GM19468 (cell line): Measurements from ENCODE around the gene IDH3G.

Experiments
- ATAC-seq: cut with Tn5 transposase; IDR thresholded peaks from one replicate; pipeline ENCODE4 v1.9.1; 2021; ENCODE audit warnings: mild to moderate bottlenecking, moderate library complexity, moderate number of reproducible peaks; ENCODE audit not compliant: unreplicated experiment; ENCODE audit errors: extremely low read depth

The IDH3G gene

GRCh38 chrX:153774576-153775292, 19.4 kb downstream of the IDH3G start:
- no peak for ATAC-seq

DNA sequence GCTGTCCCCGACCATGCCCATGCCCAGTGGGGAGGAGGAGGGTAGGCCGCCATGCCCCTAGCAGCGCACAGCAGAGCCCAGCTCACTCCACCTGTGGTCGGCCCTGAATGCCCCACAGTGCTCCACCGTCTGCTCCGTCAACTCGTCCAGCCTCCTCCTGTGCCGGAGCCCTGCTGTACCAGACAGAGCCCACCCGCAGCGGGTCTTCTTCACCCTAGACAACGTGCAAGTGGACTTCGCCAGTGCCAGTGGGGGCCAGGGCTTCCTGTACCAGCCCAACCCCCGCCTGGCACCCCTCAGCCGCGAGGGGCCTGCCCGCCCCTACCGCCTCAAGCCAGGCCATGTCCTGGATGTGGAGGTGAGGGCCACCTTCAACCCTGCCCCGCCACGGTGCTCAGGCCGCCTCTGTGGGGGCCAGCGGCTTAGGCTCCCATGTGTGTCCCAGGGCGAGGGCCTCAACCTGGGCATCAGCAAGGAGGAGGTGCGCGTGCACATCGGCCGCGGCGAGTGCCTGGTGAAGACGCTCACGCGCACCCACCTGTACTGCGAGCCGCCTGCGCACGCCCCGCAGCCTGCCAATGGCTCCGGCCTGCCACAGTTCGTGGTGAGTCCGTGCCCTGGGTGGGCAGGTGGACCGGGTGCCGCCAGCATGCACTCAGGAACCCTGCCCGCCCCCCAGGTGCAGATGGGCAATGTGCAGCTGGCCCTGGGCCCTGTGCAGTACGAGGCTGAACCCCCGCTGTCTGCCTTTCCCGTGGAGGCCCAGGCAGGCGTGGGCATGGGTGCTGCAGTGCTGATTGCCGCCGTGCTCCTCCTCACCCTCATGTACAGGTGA, 20.2 kb downstream of the IDH3G start:
- ATAC-seq: no peak

DNA sequence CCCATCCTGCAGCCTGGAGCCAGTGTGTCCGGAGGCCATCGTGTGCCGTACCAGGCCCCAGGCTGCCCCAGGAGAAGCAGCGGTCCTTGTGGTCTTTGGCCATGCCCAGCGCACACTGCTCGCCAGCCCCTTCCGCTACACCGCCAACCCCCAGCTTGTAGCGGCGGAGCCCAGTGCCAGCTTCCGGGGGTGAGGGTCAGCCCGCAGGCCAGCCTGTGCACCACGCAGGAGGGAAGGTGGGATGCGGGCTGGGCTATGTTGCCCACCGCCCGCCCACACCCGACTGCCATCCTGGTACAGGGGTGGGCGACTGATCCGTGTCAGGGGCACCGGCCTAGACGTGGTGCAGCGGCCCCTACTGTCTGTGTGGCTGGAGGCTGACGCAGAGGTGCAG, 21.0 kb downstream of the IDH3G start:
- ATAC-seq: no peak

DNA sequence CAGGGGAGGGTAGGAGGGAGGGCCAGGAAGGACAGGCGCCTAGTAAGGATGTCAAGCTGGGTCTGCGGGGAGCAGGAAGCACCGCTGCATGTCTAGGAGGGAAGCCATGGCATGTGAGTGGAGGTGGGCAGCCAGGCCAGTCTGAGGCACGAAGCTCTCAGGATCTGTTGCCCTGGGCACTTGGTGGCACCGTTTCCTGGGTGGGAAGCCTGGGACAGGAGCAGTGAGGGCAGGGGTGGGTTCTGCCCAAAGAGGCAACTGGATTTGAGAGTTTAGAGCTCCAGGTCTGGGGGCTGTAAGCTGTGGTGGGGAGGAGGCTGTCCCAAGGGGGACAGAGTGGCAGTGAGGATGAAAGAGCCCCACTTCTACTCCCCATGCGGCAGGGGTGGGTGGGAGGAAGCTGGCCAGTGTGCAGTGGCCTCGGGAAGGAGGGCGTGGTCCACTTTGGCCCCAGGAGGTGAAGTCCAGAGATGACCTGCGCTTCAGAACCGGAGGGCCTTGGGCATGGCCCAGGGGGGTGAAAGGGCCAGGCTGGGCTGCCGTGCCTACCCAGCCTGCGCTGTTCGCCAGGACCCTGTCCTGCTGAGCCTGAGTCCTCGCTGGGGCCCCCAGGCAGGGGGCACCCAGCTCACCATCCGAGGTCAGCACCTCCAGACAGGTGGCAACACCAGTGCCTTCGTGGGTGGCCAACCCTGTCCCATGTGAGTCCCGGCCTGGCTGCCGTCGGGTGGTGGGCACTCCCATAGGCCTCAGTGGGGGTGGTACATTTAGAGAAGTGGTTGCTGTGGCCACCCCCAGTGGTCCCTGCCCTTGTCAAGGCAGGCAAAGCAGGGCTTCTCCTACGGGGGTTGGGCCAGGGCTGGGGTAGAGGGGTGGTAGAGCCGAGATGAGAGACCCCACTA, 21.6 kb downstream of the IDH3G start:
- no peak for ATAC-seq

DNA sequence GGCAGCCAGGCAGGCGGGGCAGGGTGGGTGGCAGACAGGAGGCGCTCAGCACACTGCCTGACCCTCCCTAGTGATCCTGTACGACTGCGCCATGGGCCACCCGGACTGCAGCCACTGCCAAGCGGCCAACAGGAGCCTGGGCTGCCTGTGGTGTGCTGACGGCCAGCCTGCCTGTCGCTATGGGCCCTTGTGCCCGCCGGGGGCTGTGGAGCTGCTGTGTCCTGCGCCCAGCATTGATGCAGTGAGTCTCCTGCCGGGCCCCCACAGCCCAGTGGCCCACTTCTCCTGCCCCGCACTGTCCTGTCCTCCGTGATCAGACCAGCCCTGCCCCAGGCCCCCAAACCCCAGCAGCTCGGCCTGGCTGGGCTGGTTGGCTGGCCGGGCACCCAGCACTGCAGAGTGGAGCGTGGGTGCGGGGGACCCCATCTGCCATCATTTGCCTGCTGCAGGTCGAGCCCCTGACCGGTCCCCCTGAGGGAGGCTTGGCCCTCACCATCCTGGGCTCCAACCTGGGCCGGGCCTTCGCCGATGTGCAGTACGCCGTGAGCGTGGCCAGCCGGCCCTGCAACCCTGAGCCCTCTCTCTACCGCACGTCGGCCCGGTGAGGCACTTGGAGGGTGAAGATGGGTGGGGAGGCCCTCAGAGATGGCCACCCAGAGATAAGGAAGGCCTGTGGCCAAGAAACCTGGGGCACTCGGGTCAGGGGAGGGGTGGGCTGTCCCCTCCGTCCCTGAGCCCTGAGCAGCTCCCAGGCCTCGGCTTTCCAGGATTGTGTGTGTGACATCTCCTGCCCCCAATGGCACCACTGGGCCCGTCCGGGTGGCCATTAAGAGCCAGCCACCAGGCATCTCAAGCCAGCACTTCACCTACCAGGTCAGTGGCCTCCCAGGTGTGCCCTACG, 22.5 kb downstream of the IDH3G start:
- ATAC-seq: no peak

DNA sequence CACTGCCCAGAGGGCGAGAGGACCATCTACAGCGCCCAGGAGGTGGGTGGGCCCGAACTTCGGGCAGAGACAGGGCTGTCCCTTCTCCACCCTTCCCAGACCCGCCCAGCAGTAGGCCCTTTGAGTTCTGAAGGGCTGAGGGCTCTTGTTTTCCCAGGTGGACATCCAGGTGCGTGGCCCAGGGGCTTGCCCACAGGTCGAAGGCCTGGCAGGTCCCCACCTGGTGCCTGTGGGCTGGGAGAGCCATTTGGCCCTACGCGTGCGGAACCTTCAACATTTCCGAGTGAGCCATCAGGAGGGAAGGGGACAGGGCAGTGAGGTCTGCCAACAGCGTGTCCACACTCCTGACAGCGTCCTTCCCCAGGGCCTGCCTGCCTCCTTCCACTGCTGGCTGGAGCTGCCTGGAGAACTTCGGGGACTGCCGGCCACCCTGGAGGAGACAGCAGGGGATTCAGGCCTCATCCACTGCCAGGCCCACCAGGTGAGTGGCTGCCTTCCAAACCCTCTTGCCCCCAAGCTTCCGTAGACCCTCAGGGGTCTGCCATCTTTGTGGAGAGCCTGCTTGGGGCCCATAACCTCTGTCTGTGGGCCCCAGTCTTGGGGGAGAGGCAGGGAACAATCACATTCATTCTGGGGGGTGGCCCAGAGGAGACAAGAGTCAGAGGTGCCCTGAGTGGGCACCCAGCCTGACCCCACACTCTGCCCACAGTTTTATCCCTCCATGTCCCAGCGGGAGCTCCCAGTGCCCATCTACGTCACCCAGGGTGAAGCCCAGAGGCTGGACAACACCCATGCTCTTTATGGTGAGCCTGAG, 23.4 kb downstream of the IDH3G start:
- ATAC-seq: no peak

DNA sequence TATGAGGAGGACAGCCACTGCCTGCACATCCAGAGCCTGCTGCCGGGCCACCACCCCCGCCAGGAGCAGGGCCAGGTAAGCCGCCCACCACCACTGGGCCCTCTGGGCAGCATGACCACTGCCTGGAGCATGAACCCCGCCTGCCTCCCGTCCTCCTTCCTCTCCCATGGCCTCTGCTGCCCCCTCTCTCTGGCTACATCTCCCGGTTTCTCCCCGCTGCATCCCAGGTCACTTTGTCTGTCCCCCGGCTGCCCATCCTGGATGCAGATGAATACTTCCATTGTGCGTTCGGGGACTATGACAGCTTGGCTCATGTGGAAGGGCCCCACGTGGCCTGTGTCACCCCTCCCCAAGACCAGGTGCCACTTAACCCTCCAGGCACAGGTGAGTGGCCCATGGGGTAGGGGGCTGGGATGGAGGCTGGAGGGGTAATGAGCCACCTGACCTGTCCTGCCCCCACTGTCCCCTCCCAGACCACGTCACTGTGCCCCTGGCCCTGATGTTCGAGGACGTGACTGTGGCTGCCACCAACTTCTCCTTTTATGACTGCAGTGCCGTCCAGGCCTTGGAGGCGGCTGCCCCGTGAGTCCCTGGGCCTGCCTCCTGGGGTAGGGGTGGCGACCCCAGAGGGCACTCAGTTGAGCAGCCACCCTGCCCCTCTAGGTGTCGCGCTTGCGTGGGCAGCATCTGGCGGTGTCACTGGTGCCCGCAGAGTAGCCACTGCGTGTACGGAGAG, 24.1 kb downstream of the IDH3G start:
- ATAC-seq: no peak

DNA sequence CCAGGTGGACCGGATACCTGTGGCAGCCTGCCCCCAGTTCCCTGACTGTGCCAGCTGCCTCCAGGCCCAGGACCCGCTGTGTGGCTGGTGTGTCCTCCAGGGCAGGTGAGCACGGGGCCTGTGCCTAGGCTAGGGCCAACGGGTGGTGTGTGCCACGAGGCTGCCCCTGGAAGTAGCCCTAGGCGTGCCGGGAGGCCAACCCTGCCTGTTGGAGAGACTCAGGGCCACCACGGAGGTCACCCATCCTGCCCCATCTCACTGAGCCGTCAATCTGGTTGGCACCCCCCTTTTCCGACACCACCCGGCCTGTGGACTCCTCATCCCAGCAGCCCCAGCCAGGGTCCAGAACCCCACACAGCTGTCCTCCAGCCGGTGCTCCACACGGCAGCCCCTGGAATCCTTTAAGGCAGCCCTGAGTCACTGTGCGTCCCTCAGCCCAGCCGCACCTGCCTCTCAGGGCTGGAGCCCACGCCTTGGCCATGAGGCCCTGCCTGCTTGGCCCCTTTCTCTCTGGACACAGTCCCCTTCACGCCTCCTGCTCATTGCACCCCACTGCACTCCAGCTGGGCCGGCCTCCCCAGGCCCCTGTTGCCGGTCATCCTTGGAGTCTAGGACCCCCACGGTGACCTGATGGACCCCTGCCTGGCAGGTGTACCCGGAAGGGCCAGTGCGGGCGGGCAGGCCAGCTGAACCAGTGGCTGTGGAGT, 24.9 kb downstream of the IDH3G start:
- ATAC-seq: no peak

- no peak for ATAC-seq
Measured at GRCh38 chrX:153768311-153769157, 25.6 kb downstream of the IDH3G start.

DNA sequence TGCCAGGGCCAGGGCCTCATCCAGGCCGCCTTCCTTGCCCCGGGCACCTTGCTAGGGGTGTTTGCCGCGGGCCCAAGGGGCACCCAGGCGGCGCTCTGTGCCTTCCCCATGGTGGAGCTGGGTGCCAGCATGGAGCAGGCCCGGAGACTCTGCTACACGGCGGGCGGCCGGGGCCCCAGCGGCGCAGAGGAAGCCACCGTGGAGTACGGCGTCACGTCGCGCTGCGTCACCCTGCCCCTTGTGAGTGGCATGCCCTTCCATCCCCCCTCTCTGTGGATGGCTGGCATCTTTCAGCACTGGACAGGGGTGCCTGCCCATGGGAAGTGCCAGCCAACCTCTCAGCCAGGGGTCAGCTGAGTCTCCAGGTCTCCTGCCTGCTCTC, 26.5 kb downstream of the IDH3G start:
- no peak for ATAC-seq

DNA sequence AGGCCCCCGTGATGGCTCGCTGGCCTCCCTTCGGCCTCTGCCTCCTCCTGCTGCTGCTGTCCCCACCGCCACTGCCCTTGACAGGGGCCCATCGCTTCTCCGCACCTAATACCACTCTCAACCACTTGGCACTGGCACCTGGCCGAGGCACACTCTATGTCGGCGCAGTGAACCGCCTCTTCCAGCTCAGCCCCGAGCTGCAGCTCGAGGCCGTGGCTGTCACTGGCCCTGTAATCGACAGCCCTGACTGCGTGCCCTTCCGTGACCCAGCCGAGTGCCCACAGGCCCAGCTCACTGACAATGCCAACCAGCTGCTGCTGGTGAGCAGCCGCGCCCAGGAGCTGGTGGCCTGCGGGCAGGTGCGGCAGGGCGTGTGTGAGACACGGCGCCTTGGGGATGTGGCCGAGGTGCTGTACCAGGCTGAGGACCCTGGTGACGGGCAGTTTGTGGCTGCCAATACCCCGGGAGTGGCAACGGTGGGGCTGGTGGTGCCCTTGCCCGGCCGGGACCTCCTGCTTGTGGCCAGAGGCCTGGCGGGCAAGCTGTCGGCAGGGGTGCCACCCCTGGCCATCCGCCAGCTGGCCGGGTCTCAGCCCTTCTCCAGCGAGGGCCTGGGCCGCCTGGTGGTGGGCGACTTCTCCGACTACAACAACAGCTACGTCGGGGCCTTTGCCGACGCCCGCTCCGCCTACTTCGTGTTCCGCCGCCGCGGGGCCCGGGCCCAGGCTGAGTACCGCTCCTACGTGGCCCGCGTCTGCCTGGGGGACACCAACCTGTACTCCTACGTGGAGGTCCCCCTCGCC, 27.1 kb downstream of the IDH3G start:
- no peak for ATAC-seq

DNA sequence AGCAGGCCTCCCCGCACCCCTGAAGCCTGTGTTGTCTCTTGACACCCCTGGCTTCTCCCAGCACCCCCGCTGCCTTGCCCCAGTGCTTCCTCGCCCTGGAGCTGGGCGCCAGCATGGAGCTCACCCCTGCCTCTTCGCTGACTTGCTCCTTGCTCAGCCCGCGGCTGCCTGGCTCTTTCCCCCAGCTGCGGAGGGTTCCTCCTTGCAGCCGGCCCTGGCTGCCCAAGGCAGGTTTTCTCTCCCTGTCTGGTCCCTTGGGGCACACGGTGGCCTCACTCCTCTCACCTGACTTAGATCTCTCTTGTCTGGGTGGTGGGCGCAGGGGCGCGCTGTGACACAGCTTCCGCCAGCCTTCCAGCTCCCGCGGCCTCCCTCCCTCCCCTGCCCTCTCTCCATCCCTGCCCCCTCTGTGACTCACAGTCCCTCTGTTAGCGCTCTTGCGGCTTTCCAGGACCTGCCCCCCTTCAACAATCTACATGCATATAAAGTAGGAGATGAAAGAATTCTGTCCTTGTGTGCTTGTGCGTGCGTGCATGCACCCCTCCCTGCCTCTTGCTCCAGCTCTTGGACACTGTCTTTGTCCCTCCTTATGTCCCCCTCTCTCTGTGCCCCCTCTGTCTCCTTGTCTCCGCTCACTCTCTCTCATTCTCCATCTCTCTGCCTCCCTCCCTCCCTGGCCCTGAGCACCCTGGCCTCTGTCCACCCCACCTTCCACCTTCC, 27.9 kb downstream of the IDH3G start:
- ATAC-seq: no peak

DNA sequence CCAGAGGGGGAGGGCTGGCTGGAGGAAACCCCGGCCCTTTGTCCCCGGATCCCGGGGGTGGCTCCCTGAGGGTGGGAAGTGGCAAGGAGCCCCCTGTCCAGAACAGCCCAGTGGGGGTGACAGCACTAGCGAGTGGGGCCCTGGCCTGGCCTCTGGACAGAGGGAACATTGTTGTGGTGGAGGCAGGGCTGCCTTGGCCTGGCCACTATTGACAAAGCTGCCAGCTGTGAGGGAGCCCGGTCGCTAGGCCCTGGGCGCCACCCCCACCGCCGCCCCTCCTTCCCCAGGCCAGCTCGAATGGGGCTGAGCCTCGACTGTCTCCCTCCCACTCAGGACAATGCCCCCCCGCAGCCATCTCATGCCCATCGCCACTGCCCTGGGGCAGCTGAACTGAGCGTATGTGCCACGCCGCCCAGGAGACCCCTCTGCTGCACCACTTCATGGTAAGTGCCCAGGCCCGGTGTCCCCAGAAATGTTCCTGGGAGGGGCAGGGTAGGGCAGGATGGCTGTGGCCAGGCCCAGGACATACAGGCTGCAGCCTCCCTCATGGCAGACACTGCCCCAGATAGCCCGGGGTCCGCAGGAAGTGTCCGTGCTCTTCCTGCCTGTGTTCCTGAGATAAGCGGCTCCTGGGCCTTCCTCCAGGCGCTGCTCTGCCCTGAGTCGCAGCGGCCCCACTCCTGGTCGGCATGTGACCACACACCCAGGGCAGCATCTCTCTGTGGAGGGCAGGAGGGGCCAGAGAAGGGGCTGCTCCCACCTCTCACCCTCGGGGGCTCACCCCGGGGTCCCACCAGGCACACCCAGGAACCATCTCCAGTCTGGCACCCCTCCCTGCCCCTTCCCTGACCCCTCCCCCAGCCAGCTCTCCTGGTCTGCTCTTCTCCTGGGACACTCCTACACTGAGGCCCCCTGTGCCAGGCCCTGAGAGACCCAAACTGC, 28.8 kb downstream of the IDH3G start:
- ATAC-seq: no peak

DNA sequence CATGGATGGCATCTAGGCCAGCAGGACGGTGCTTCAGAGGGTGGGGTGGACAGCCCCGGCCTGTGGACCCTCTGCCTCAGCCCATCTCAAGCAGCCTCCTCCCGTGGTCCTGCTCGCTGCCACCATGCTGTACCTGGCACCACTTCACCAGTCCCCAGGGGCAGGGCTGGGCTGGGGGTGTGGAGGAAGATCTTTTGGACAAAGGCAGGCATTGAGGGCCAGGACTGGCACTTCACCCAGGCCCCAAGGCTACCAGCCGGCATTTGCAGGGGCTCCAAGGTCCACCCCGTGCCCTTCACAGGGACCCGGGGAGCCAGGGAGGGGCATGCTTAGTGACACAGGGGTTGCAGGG, 29.4 kb downstream of the IDH3G start:
- ATAC-seq: no peak
